K562 (cell line): ENCODE data around the gene PFDN2. TPM values are rescaled to one million over a fixed set of nuclear protein-coding genes. Genes with fewer than 3 reads are reported as not detected.

Experiments used
- ARHGAP35 ChIP-seq: fragments of 450-650 bp; IDR thresholded peaks from 2 replicates; pipeline ENCODE4 v1.6.1; 2018; ENCODE audit not compliant: partially characterized antibody
- BRD4 ChIP-seq: fragments of 200-600 bp; sonication (generic); IDR thresholded peaks from 2 replicates; pipeline ENCODE4 v1.6.1; 2017; ENCODE audit warnings: inconsistent platforms
- DNMT1 ChIP-seq: fragments of 450-650 bp; IDR thresholded peaks from 2 replicates; pipeline ENCODE4 v1.6.1; 2016; ENCODE audit warnings: antibody characterized with exemption, mild to moderate bottlenecking
- EWSR1 ChIP-seq: fragments of 450-650 bp; IDR thresholded peaks from 2 replicates; pipeline ENCODE4 v1.6.1; 2018; ENCODE audit warnings: borderline replicate concordance, mild to moderate bottlenecking, low read depth, moderate library complexity; ENCODE audit not compliant: partially characterized antibody
- FOXA1 ChIP-seq: fragments of 450-650 bp; IDR thresholded peaks from 2 replicates; pipeline ENCODE4 v1.6.1; 2016; ENCODE audit warnings: mild to moderate bottlenecking, borderline replicate concordance
- NR2F6 ChIP-seq: fragments of 450-650 bp; formaldehyde crosslinking; IDR thresholded peaks from 2 replicates; pipeline ENCODE4 v1.4.0; 2020; ENCODE audit warnings: mild to moderate bottlenecking
- PHB2 ChIP-seq: fragments of 450-650 bp; IDR thresholded peaks from 2 replicates; pipeline ENCODE4 v1.6.1; 2017; ENCODE audit warnings: low read depth
- THRAP3 ChIP-seq: fragments of 450-650 bp; IDR thresholded peaks from 2 replicates; pipeline ENCODE4 v1.6.1; 2016; ENCODE audit warnings: mild to moderate bottlenecking, inconsistent platforms, borderline replicate concordance
- ZNF436 ChIP-seq: fragments of 250-450, 450-650 bp; sonication (Bioruptor Pico); formaldehyde crosslinking; IDR thresholded peaks from 2 replicates; pipeline ENCODE4 v1.7.0; 2020; ENCODE audit warnings: mild to moderate bottlenecking
- ZNF764 ChIP-seq: fragments of 250-450 bp; sonication (Bioruptor Pico); IDR thresholded peaks from 2 replicates; pipeline ENCODE4 v1.4.0; 2020; ENCODE audit warnings: low read depth, mild to moderate bottlenecking, moderate library complexity
- polyA plus RNA-seq, 8 experiments: library from polyadenylated mRNA; depleted of rRNA in 4 of 8; stranded (reverse) in 5 of 8; unstranded in 3 of 8; fragments of >200 nt; fragmentation: Nextera tagmentation in 2 of 8; fragmentation: Illumina TruSeq in 1 of 8; extraction: Ambion mirVana in 2 of 8; extraction: Trizol in 1 of 8; gene quantifications; 2 replicates each; pipeline versions ENCODE4 v1.2.1 to v1.2.3, GENCODE V29; 2011 to 2014; ENCODE audit warnings: inconsistent platforms in 1 of 8, missing spikeins in 1 of 8
- total RNA-seq, 7 experiments: library from RNA; depleted of rRNA in 6 of 7; stranded (reverse); fragments of >200 nt in 6 of 7; fragmentation: Illumina TruSeq in 2 of 7; extraction: Trizol in 2 of 7; gene quantifications; 2 replicates each; pipeline versions ENCODE4 v1.2.1 to v1.2.3, GENCODE V29; 2011 to 2021; ENCODE audit warnings: low replicate concordance in 1 of 7
- TF ChIP-seq, protein P1 (sequence below): sonication (generic); formaldehyde crosslinking; IDR thresholded peaks from 2 replicates; pipeline ENCODE4 v1.8.1; 2023; ENCODE audit warnings: mild to moderate bottlenecking, missing genetic modification reagents
- TF ChIP-seq, protein P2 (sequence below): fragments of 250-450 bp; sonication (Bioruptor Pico); IDR thresholded peaks from 2 replicates; pipeline ENCODE4 v1.8.0; 2022; ENCODE audit warnings: moderate library complexity, mild to moderate bottlenecking, inconsistent platforms
- TF ChIP-seq, protein P3 (sequence below): IDR thresholded peaks from 3 replicates; pipeline ENCODE4 v1.6.1; 2011; ENCODE audit warnings: borderline replicate concordance, mild to moderate bottlenecking, moderate library complexity; ENCODE audit not compliant: insufficient read length; ENCODE audit errors: extremely low read depth
- TF ChIP-seq, protein P4 (sequence below), 2 experiments: fragments of 200-800 bp in 1 of 2; sonication (Bioruptor generic) in 1 of 2; sonication (generic) in 1 of 2; formaldehyde crosslinking in 1 of 2; IDR thresholded peaks in 1 of 2; conservative IDR thresholded peaks in 1 of 2; 2 replicates each; pipeline versions ENCODE4 v1.5.0 to v1.6.1; 2016 to 2020; ENCODE audit warnings: missing compliant biosample characterization in 1 of 2, missing genetic modification characterization in 1 of 2, missing genetic modification reagents in 1 of 2
- TF ChIP-seq, protein P5 (sequence below): sonication (generic); formaldehyde crosslinking; IDR thresholded peaks from 2 replicates; pipeline ENCODE4 v1.8.1; 2023; ENCODE audit warnings: mild to moderate bottlenecking, missing genetic modification reagents, moderate library complexity

PFDN2 gene
- total and polyA plus RNA-seq, 9 of the 15 experiments (the other 6 are each of a cell fraction or from before 2014, with no cell fraction given), result 50.2 to 361 (median 144) TPM

DNA sequence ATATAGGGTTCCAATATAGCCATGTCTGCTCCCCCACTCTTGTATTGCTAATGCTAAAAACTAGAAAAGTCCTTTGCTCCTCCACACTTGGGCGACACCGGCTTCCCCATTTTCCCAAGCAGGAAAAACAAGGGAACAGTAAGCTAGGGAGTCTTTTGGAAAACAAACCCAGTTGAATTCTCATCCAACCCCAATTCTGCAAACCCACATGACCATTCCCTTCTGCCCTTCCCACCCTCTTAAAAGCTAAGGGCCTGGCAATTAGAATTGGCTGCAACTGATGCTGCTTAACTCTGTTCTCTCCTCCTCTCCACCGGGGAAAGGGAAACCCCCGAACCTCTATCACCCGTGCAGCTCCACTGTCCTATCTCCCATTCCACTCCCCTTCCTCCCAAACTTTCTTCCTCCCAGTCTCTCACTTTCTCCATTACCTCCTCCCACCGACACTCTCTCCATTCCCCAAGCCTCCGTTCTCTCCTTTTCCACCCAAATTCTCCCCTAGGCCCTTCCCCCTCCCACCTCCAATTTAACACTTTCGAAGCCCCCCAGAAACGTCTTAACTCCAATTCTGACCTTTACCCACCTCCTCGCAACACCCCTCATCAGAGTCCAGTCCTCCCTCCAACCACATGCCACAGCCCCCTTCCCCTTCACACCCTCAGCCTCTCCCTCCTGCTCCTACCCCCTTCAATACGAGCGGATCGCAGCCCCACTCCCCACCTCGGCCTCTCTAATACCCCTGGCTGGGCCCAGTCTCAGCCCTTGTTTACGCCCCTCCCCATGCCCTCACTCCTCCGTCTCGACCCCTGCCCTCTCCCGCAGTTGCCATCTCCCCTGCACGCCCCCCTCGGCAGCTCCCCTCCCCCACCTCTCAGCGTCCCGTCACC is 13.9 kb upstream of the PFDN2 start (continued):
- TF ChIP-seq, protein P1, sequence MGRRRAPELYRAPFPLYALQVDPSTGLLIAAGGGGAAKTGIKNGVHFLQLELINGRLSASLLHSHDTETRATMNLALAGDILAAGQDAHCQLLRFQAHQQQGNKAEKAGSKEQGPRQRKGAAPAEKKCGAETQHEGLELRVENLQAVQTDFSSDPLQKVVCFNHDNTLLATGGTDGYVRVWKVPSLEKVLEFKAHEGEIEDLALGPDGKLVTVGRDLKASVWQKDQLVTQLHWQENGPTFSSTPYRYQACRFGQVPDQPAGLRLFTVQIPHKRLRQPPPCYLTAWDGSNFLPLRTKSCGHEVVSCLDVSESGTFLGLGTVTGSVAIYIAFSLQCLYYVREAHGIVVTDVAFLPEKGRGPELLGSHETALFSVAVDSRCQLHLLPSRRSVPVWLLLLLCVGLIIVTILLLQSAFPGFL (CRISPR knock-in tag), result no peak
- TF ChIP-seq EWSR1, result no peak
- TF ChIP-seq, protein P2, sequence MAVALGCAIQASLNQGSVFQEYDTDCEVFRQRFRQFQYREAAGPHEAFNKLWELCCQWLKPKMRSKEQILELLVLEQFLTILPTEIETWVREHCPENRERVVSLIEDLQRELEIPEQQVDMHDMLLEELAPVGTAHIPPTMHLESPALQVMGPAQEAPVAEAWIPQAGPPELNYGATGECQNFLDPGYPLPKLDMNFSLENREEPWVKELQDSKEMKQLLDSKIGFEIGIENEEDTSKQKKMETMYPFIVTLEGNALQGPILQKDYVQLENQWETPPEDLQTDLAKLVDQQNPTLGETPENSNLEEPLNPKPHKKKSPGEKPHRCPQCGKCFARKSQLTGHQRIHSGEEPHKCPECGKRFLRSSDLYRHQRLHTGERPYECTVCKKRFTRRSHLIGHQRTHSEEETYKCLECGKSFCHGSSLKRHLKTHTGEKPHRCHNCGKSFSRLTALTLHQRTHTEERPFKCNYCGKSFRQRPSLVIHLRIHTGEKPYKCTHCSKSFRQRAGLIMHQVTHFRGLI, result no peak
- no peak for TF ChIP-seq BRD4
- TF ChIP-seq, protein P3, sequence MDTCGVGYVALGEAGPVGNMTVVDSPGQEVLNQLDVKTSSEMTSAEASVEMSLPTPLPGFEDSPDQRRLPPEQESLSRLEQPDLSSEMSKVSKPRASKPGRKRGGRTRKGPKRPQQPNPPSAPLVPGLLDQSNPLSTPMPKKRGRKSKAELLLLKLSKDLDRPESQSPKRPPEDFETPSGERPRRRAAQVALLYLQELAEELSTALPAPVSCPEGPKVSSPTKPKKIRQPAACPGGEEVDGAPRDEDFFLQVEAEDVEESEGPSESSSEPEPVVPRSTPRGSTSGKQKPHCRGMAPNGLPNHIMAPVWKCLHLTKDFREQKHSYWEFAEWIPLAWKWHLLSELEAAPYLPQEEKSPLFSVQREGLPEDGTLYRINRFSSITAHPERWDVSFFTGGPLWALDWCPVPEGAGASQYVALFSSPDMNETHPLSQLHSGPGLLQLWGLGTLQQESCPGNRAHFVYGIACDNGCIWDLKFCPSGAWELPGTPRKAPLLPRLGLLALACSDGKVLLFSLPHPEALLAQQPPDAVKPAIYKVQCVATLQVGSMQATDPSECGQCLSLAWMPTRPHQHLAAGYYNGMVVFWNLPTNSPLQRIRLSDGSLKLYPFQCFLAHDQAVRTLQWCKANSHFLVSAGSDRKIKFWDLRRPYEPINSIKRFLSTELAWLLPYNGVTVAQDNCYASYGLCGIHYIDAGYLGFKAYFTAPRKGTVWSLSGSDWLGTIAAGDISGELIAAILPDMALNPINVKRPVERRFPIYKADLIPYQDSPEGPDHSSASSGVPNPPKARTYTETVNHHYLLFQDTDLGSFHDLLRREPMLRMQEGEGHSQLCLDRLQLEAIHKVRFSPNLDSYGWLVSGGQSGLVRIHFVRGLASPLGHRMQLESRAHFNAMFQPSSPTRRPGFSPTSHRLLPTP, result no peak
- TF ChIP-seq NR2F6 (CRISPR knock-in tag), result no peak
- TF ChIP-seq DNMT1, result no peak
- no peak for TF ChIP-seq THRAP3
- no peak for TF ChIP-seq FOXA1
- no peak for TF ChIP-seq ZNF436 (CRISPR knock-in tag)
- TF ChIP-seq, protein P4, sequence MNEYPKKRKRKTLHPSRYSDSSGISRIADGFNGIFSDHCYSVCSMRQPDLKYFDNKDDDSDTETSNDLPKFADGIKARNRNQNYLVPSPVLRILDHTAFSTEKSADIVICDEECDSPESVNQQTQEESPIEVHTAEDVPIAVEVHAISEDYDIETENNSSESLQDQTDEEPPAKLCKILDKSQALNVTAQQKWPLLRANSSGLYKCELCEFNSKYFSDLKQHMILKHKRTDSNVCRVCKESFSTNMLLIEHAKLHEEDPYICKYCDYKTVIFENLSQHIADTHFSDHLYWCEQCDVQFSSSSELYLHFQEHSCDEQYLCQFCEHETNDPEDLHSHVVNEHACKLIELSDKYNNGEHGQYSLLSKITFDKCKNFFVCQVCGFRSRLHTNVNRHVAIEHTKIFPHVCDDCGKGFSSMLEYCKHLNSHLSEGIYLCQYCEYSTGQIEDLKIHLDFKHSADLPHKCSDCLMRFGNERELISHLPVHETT (CRISPR knock-in tag; conservative IDR thresholded peaks at IDR 0.05 in 1 of 2, IDR thresholded peaks at IDR 0.05 in 1 of 2), result no peak
- 0 out of 2 replicates have a peak, but pooled peaks have one; percentile 28 for TF ChIP-seq PHB2
- TF ChIP-seq ZNF764, result no peak
- TF ChIP-seq, protein P5, sequence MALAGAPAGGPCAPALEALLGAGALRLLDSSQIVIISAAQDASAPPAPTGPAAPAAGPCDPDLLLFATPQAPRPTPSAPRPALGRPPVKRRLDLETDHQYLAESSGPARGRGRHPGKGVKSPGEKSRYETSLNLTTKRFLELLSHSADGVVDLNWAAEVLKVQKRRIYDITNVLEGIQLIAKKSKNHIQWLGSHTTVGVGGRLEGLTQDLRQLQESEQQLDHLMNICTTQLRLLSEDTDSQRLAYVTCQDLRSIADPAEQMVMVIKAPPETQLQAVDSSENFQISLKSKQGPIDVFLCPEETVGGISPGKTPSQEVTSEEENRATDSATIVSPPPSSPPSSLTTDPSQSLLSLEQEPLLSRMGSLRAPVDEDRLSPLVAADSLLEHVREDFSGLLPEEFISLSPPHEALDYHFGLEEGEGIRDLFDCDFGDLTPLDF (CRISPR knock-in tag), result no peak
- peak; percentile 66 for TF ChIP-seq ARHGAP35
